ENCODE data around the gene GABRQ.
"Not testable (repeated sequence)": the region's sequence is repeated elsewhere in the genome, so short reads cannot be mapped to it uniquely, and the experiment has no call there.

- not testable (repeated sequence) for TF ChIP-seq SNAI2 (CRISPR knock-in tag; IDR thresholded peaks at IDR 0.05); CREB5 (CRISPR knock-in tag; IDR thresholded peaks at IDR 0.05; ENCODE audit: low read depth); CSRNP3 (CRISPR knock-in tag; IDR thresholded peaks at IDR 0.05); ARNTL (CRISPR knock-in tag; IDR thresholded peaks at IDR 0.05; ENCODE audit: borderline replicate concordance, low read depth); ISL1 (CRISPR knock-in tag; IDR thresholded peaks at IDR 0.05); RARB (CRISPR knock-in tag; IDR thresholded peaks at IDR 0.05); ZFP3 (CRISPR knock-in tag; IDR thresholded peaks at IDR 0.05); ESRRG (CRISPR knock-in tag; IDR thresholded peaks at IDR 0.05); CSDC2 (CRISPR knock-in tag; IDR thresholded peaks at IDR 0.05); PATZ1 (CRISPR knock-in tag; IDR thresholded peaks at IDR 0.05; ENCODE audit: borderline replicate concordance); ZNF565 (CRISPR knock-in tag; conservative IDR thresholded peaks at IDR 0.05; ENCODE audit: low read depth); BACH2 (CRISPR knock-in tag; IDR thresholded peaks at IDR 0.05; ENCODE audit: borderline replicate concordance)
Measured at GRCh38 chrX:152700390-152700789, 62.7 kb downstream of the GABRQ start.
